Natural killer cell (primary cell): ENCODE results near the gene IL1RAPL1. TPM values are rescaled to one million over a fixed set of nuclear protein-coding genes. Genes with fewer than 3 reads are reported as not detected.

Source experiments
- ATAC-seq, 3 donors: fragments of 150-1000 bp in 2 of 3; fragments of 200-7000 bp in 1 of 3; cut with Tn5 transposase; 1 replicate in 1 of 3; 2 replicates in 2 of 3; pipeline ENCODE4 v1.10.0; 2021; ENCODE audit warnings: mild to moderate bottlenecking in 2 of 3, moderate library complexity in 2 of 3
- DNase-seq, 2 donors: peaks; one replicate each; pipeline versions ENCODE4 v3.0.0 to v3.0.0-alpha.2; 2013 to 2021; ENCODE audit warnings: mixed read lengths in 1 of 2
- H3K27ac ChIP-seq: one replicate; pipeline ENCODE4 v1.5.1; 2013; ENCODE audit warnings: mild to moderate bottlenecking, low read length
- H3K27me3 ChIP-seq: one replicate; pipeline ENCODE4 v1.6.1; 2013; ENCODE audit warnings: low read length; ENCODE audit not compliant: control insufficient read depth, insufficient read depth
- H3K36me3 ChIP-seq: one replicate; pipeline ENCODE4 v1.6.1; 2013; ENCODE audit warnings: low read length; ENCODE audit not compliant: control insufficient read depth, insufficient read depth
- H3K4me1 ChIP-seq: one replicate; pipeline ENCODE4 v1.6.1; 2013; ENCODE audit warnings: low read length; ENCODE audit not compliant: control insufficient read depth, insufficient read depth
- H3K4me3 ChIP-seq: one replicate; pipeline ENCODE4 v1.5.1; 2013; ENCODE audit warnings: low read length
- H3K9me3 ChIP-seq: one replicate; pipeline ENCODE4 v1.6.1; 2013; ENCODE audit warnings: low read length; ENCODE audit not compliant: control insufficient read depth, insufficient read depth
- H3K27ac Mint-ChIP-seq, 2 donors: one replicate each; pipeline ENCODE4 v1.8.0; 2022; ENCODE audit warnings: mild to moderate bottlenecking in 2 of 2, mixed read lengths in 2 of 2, moderate library complexity in 1 of 2
- H3K27me3 Mint-ChIP-seq, 2 donors: one replicate each; pipeline ENCODE4 v1.8.0; 2022; ENCODE audit warnings: low read depth in 2 of 2, mixed read lengths in 2 of 2
- H3K36me3 Mint-ChIP-seq: one replicate; pipeline ENCODE4 v1.8.0; 2022; ENCODE audit warnings: mixed read lengths
- H3K4me1 Mint-ChIP-seq, 2 donors: one replicate each; pipeline ENCODE4 v1.8.0; 2022; ENCODE audit warnings: mixed read lengths in 2 of 2
- H3K4me3 Mint-ChIP-seq: one replicate; pipeline ENCODE4 v1.8.0; 2022; ENCODE audit warnings: mild to moderate bottlenecking, moderate library complexity, mixed read lengths
- H3K9me3 Mint-ChIP-seq, 2 donors: one replicate each; pipeline ENCODE4 v1.8.0; 2022; ENCODE audit warnings: mixed read lengths in 2 of 2
- CTCF ChIP-seq: fragments of 200-600 bp; IDR thresholded peaks from one replicate; pipeline ENCODE4 v1.8.0; 2022; ENCODE audit warnings: antibody characterized with exemption
- WGBS: methylation state at CpG from one replicate; pipeline ENCODE4 v1.1.7; 2013; ENCODE audit warnings: missing lambda C conversion rate; ENCODE audit not compliant: insufficient coverage; 5-methylcytosine and 5-hydroxymethylcytosine counted together
- intact Hi-C: fragments of 100-400 bp; cut with micrococcal nuclease; formaldehyde crosslinking; loops from one replicate; pipeline ENCODE4 v1.14.2; 2022
- total RNA-seq, 4 donors: library from RNA; stranded (reverse); fragments of 120-200 nt in 1 of 4; gene quantifications; one replicate each; pipeline versions ENCODE4 v1.2.3 to v1.2.4, GENCODE V29; 2013 to 2022

Gene IL1RAPL1
- total RNA-seq, 3 donors from 2014 or later (not counting 1 experiment from before 2014, with no cell fraction given), result not detected

GRCh38 chrX:29071525-29072320 is 484.5 kb downstream of the IL1RAPL1 start:
- no peak for DNase-seq
- H3K27me3 Mint-ChIP-seq, result no peaks in the 10 kb centered on the region
- Histone ChIP-seq H3K36me3 (no peaks in the 10 kb centered on the region), H3K27ac (no peak overlapping the region), H3K9me3 (no peaks in the 10 kb centered on the region), H3K27me3 (no peaks in the 10 kb centered on the region), H3K4me1 (no peaks in the 10 kb centered on the region), H3K4me3 (no peak overlapping the region)
- peaks cover 2 to 13% of the 10 kb centered on the region in 2 donors for H3K9me3 Mint-ChIP-seq
- no CpG with 5 or more reads among the region's 5 CpGs for WGBS
- no peak overlapping the region for H3K27ac Mint-ChIP-seq
- intact Hi-C loops, result no loop called here
- no peaks in the 10 kb centered on the region for H3K4me1 Mint-ChIP-seq
- no peak for TF ChIP-seq CTCF
- no peak for ATAC-seq
- no peak overlapping the region for H3K4me3 Mint-ChIP-seq
- H3K36me3 Mint-ChIP-seq, result no peaks in the 10 kb centered on the region

- DNase-seq (no peak), ATAC-seq (no peak)
- TF ChIP-seq CTCF, result no peak
- Mint-ChIP-seq H3K4me1 (no peaks in the 10 kb centered on the region), H3K36me3 (no peaks in the 10 kb centered on the region), H3K4me3 (no peak overlapping the region), H3K27me3 (no peaks in the 10 kb centered on the region), H3K9me3 (peaks cover 5 to 13% of the 10 kb centered on the region in 2 donors), H3K27ac (no peak overlapping the region)
- intact Hi-C loops, result no loop called here
- Histone ChIP-seq H3K36me3 (no peaks in the 10 kb centered on the region), H3K4me1 (no peaks in the 10 kb centered on the region), H3K27ac (no peak overlapping the region), H3K9me3 (no peaks in the 10 kb centered on the region), H3K27me3 (no peaks in the 10 kb centered on the region), H3K4me3 (no peak overlapping the region)
- 100% methylated on average over 2 of the region's 3 CpGs for WGBS
Observed at GRCh38 chrX:29082558-29082957, 495.3 kb downstream of the IL1RAPL1 start.

- Histone ChIP-seq H3K9me3 (no peaks in the 10 kb centered on the region), H3K27me3 (no peaks in the 10 kb centered on the region), H3K27ac (no peak overlapping the region), H3K4me3 (no peak overlapping the region), H3K4me1 (no peaks in the 10 kb centered on the region), H3K36me3 (no peaks in the 10 kb centered on the region)
- no peaks in the 10 kb centered on the region for H3K36me3 Mint-ChIP-seq
- intact Hi-C loops, result no loop called here
- no peak overlapping the region for H3K27ac Mint-ChIP-seq
- H3K27me3 Mint-ChIP-seq, result no peaks in the 10 kb centered on the region
- no peaks in the 10 kb centered on the region for H3K4me1 Mint-ChIP-seq
- no peak for ATAC-seq
- peaks cover 3 to 12% of the 10 kb centered on the region in 2 donors for H3K9me3 Mint-ChIP-seq
- WGBS, result 71% methylated on average over 1 of the region's 2 CpGs
- DNase-seq, result no peak
- TF ChIP-seq CTCF, result no peak
- H3K4me3 Mint-ChIP-seq, result no peak overlapping the region
Observed at GRCh38 chrX:29083823-29084222, 496.6 kb downstream of the IL1RAPL1 start.

- no peak overlapping the region for H3K4me3 Mint-ChIP-seq
- Histone ChIP-seq H3K4me1 (no peaks in the 10 kb centered on the region), H3K9me3 (no peaks in the 10 kb centered on the region), H3K4me3 (no peak overlapping the region), H3K27ac (no peak overlapping the region), H3K36me3 (no peaks in the 10 kb centered on the region), H3K27me3 (no peaks in the 10 kb centered on the region)
- DNase-seq, result no peak
- 38% methylated on average over 1 of the region's 2 CpGs for WGBS
- no peak for ATAC-seq
- H3K9me3 Mint-ChIP-seq, result peaks cover 2 to 7% of the 10 kb centered on the region in 2 donors
- intact Hi-C loops, result no loop called here
- no peak for TF ChIP-seq CTCF
- no peak overlapping the region for H3K27ac Mint-ChIP-seq
- no peaks in the 10 kb centered on the region for H3K36me3 Mint-ChIP-seq
- H3K27me3 Mint-ChIP-seq, result no peaks in the 10 kb centered on the region
- no peaks in the 10 kb centered on the region for H3K4me1 Mint-ChIP-seq
Observed at GRCh38 chrX:29090811-29091210, 503.6 kb downstream of the IL1RAPL1 start.
